Measurements from ENCODE around the gene PRKCSH. TPM values are rescaled to one million over a fixed set of nuclear protein-coding genes. Genes with fewer than 3 reads are reported as not detected.
"Not testable (repeated sequence)": the region's sequence is repeated elsewhere in the genome, so short reads cannot be mapped to it uniquely, and the experiment has no call there.

The PRKCSH gene
- total RNA-seq, 2 experiments from 2014 or later = 95.6 to 271 TPM

GRCh38 chr19:11473725-11474124, 38.3 kb downstream of the PRKCSH start:
- DNase-seq (ENCODE audit: low spot score) = no peak
- POLR2A ChIA-PET = no interaction called here
- intact Hi-C loops (cut with micrococcal nuclease; ENCODE audit: unreplicated experiment) = no loop called here
- Histone ChIP-seq H3K36me3 (ENCODE audit: insufficient read depth, low read length) (no peaks in the 10 kb centered on the region), H3K79me2 (ENCODE audit: insufficient read depth, low read depth, low read length) (no peaks in the 10 kb centered on the region), H3K4me2 (ENCODE audit: low read length) (no peak overlapping the region), H3K27ac (ENCODE audit: low read depth, low read length, poor library complexity, severe bottlenecking) (no peak overlapping the region), H3K4me1 (ENCODE audit: insufficient read depth, low read length, poor library complexity, severe bottlenecking) (no peaks in the 10 kb centered on the region), H3K9me3 (ENCODE audit: low read length) (no peaks in the 10 kb centered on the region), H2AFZ (ENCODE audit: low read length) (no peak overlapping the region), H3K4me3 (ENCODE audit: low read depth, low read length, poor library complexity, severe bottlenecking) (no peak overlapping the region), H4K20me1 (ENCODE audit: insufficient read depth, low read length) (no peaks in the 10 kb centered on the region), H3K9me2 (ENCODE audit: insufficient read depth, low read length) (no peaks in the 10 kb centered on the region)
- no peak for TF ChIP-seq CTCF (conservative IDR thresholded peaks at IDR 0.05; ENCODE audit: low read length)
- no peak for TF ChIP-seq EZH2phosphoT487 (IDR thresholded peaks at IDR 0.05; ENCODE audit: borderline replicate concordance, low read depth, low read length)
- CTCF ChIA-PET (ENCODE audit: unreplicated experiment) = no interaction called here
- no TSS peak for BruUV-seq (replicated peaks)

GRCh38 chr19:11475343-11475742, 39.9 kb downstream of the PRKCSH start:
- intact Hi-C loops (cut with micrococcal nuclease; ENCODE audit: unreplicated experiment); H3K9me3 ChIP-seq (ENCODE audit: low read length); CTCF ChIA-PET (ENCODE audit: unreplicated experiment); H3K36me3 ChIP-seq (ENCODE audit: insufficient read depth, low read length); H3K27ac ChIP-seq (ENCODE audit: low read depth, low read length, poor library complexity, severe bottlenecking); DNase-seq (ENCODE audit: low spot score); H3K4me1 ChIP-seq (ENCODE audit: insufficient read depth, low read length, poor library complexity, severe bottlenecking); H3K4me3 ChIP-seq (ENCODE audit: low read depth, low read length, poor library complexity, severe bottlenecking); H3K9me2 ChIP-seq (ENCODE audit: insufficient read depth, low read length); H3K4me2 ChIP-seq (ENCODE audit: low read length); H3K79me2 ChIP-seq (ENCODE audit: insufficient read depth, low read depth, low read length); H2AFZ ChIP-seq (ENCODE audit: low read length); BruUV-seq (replicated peaks); H4K20me1 ChIP-seq (ENCODE audit: insufficient read depth, low read length): not testable (repeated sequence)
- POLR2A ChIA-PET = interaction anchor here (0.7 kb wide), 2 partner anchors 94 to 741 kb away, joined by 3 to 4 read pairs; no protein-coding TSS in a partner anchor

- CTCF ChIA-PET (ENCODE audit: unreplicated experiment) = no interaction called here
- TF ChIP-seq EZH2phosphoT487 (IDR thresholded peaks at IDR 0.05; ENCODE audit: borderline replicate concordance, low read depth, low read length) (no peak), CTCF (conservative IDR thresholded peaks at IDR 0.05; ENCODE audit: low read length) (no peak)
- H3K79me2 ChIP-seq (ENCODE audit: insufficient read depth, low read depth, low read length) = no peaks in the 10 kb centered on the region
- no peak overlapping the region for H3K4me2 ChIP-seq (ENCODE audit: low read length)
- H3K27ac ChIP-seq (ENCODE audit: low read depth, low read length, poor library complexity, severe bottlenecking) = no peak overlapping the region
- H3K36me3 ChIP-seq (ENCODE audit: insufficient read depth, low read length) = no peaks in the 10 kb centered on the region
- POLR2A ChIA-PET = interaction anchor here (0.7 kb wide), 2 partner anchors 94 to 742 kb away, joined by 3 to 4 read pairs; no protein-coding TSS in a partner anchor
- no peaks in the 10 kb centered on the region for H3K4me1 ChIP-seq (ENCODE audit: insufficient read depth, low read length, poor library complexity, severe bottlenecking)
- DNase-seq (ENCODE audit: low spot score) = no peak
- no peak overlapping the region for H2AFZ ChIP-seq (ENCODE audit: low read length)
- BruUV-seq (replicated peaks) = no TSS peak
- intact Hi-C loops (cut with micrococcal nuclease; ENCODE audit: unreplicated experiment) = no loop called here
- no peaks in the 10 kb centered on the region for H3K9me3 ChIP-seq (ENCODE audit: low read length)
- no peaks in the 10 kb centered on the region for H3K9me2 ChIP-seq (ENCODE audit: insufficient read depth, low read length)
- no peak overlapping the region for H3K4me3 ChIP-seq (ENCODE audit: low read depth, low read length, poor library complexity, severe bottlenecking)
- H4K20me1 ChIP-seq (ENCODE audit: insufficient read depth, low read length) = no peaks in the 10 kb centered on the region
These were observed 40.4 kb downstream of the PRKCSH start for GRCh38 chr19:11475861-11476260.
